Measurements from ENCODE around the gene APBB2.
"Not testable (repeated sequence)": the region's sequence is repeated elsewhere in the genome, so short reads cannot be mapped to it uniquely, and the experiment has no call there.

Gene APBB2

DNA sequence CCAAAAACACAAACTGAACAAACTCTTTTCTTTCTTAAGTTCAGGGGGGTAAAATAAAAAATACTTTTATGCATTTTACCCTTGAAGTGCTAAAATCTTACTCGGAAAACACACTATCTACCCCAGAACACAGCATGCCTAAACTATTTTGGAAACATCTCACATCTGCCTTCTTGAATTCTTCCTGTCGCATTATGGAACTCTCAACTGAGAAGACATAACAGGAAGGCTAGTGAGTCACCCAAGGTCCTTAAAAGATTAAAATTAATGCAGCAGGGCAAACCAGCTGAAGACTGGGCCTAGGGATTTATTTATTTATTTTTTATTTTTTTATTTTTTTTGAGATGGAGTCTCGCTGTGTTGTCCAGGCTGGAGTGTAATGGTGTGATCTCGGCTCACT is 208.2 kb downstream of the APBB2 start:
- no peak for DNase-seq

DNA sequence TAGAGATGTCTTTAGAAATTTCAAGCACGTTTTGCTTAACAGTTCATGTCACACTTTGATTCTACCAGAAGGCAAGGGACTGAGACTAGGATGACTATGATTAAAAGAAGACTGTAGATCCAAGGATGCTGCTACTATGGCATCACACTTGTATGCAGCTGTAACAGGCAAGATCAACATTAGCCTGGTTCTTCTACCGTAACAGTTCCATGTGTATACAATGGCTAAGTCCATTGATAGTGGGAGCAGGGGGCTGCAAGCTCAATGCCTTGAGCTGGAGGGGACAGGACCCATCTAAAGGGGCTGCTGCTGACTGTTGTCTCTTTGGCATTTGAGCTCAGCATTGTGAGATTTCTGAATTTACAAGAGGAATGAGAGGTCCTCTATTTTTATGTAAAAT is 212.0 kb downstream of the APBB2 start:
- DNase-seq, result no peak

DNA sequence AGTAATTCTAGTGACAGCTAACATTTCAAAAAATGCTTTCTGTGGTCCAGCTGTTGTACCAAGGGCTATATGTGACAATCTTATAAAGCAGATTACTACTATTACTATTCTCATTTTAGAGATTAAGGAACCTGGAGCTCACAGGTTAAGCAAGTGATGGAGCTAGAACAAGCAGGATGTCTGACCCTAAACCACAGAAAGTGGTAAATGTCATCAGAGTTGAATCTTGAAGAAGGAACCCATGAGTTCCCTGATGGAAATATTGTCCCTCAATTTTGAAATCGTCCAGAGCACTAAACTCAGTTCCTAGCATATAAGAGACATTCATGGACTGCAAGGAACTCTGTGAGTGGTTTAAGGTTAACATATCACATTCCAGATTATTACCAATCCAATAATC is 214.0 kb downstream of the APBB2 start:
- DNase-seq, result no peak

DNA sequence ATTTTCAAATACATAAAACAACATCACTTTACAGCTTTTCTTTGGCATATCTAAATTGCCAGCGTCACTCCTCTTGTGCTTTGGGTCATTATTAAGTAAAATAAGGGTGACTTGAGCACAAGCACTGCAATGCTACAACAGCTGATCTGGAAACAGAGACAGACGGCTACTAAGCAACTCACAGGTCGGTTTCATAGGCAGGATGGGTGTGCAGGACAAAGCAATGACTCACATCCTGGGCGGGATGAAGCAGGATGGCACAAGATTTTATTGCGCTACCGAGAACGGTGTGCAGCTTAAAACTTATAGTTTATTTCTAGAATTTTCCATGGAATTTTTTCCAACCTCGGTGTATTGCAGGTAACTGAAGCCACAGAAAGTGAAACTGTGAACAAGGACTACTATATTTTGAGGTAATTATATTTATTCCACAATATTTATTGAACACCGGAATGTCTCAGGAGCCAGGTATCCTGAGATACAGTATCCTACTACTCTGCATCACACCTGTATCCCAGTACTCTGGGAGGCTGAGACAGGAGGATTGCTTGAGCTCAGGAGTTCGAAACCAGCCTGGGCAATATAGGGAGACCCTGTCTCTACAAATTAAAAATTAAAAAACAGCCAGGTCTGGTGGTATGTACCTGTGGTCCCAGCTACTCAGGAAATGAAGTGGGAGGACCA is 215.5 kb downstream of the APBB2 start:
- DNase-seq, result no peak

DNA sequence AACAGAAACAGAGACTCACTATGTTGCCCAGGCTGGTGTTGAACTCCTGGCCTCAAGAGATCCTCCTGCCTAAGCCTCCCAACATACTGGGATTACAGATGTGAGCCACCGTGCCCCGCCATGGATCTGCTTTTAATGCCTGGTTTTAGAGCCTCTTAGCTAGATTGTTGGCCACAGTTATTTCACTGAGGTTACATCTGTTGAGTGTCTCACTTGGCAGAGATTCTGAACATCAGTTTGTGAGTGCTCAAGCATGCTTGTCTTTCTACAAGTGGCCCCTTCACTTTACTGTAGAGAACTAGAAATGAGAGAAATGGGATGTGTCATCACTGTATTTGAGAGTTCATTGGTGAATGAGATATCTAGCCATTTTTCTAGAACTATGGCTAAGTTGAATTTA is 218.5 kb downstream of the APBB2 start:
- DNase-seq, result no peak

DNA sequence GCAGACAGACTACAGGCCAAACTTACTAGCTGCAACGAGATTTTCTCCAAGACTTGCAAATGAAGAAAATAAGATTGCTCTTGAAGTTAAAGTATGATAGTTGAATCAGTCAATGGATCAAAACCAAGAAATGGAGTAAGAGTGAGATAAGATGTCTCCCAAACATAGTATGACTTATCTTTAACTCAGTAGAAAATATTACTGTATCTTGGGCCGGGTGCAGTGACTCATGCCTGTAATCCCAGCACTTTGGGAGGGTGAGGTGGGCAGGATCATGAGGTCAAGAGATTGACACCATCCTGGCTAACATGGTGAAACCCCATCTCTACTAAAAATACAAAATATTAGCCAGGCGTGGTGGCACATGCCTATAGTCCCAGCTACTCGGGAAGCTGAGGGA is 220.0 kb downstream of the APBB2 start:
- not testable (repeated sequence) for DNase-seq

DNA sequence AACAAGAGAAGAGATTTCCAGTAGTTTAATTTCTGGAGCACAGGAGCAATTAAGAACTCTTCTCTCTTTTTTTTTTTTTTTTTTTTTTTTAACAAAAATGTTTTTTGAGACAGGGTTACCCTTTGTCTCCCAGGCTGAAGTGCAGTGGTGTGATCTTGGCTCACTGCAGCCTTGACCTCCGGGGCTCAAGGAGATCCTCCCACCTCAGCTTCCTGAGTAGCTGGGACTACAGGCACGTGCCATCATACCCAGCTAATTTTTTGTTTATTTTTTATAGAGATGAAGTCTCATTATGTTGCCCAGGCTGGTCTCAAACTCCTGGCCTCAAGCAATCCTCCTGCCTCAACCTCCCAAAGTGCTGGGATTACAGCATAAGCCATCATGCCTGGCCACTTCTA is 221.0 kb downstream of the APBB2 start:
- DNase-seq, result not testable (repeated sequence)

DNA sequence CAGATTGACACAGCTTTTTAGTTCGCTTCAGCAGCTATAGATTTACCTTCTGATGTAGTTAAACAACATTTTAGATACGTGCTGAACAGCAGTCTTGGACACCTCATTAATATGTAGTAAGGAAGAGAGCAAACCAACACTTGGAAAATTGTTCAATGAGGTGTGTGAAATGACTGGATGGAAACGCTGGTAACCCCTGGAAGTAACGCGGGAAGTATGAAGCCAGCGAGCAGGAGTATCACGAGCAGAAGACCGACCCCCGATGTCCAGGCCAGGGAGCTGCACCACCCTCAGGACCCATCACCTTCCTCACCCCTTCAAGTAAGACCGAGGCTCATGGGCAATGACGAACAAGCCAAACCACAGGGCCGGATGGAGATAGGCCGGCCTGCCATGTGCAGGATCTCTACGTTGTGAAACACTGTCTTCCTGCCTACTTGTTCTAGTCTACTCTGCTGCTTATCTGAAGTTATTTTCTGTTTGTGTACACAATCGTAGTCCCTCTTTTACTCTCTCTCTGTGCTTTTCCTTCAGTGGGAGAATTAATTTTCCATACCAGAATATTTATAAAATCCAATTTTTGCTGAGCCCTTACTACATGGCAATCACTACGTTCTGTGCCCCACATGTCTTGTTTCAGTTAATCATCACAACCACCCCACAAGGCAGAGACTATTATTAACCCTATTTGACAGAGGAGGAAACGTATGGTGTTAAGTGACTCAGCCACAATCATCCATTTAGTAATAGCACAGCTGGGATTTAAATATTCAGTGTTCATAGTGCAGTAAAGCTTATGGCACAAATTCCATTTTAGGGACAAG is 221.7 kb downstream of the APBB2 start:
- DNase-seq, result no peak

DNA sequence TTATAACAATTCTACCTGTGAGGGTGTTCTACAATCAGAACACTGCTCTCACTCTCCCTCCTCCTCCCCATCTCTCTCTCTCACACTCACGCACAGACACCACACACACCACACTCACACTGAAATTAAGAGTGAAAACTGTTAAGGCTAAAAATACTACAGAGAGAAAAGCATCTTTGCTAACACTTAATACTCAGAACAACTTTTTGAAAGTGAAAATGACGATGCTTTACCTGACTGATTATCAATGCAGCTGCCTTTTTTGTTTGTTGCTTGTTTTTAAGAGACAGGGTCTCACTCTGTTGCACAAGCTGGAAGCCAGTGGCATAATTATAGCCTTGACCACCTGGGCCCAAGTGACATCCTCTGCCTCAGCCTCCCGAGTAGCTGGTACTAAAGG is 222.4 kb downstream of the APBB2 start:
- no peak for DNase-seq

DNA sequence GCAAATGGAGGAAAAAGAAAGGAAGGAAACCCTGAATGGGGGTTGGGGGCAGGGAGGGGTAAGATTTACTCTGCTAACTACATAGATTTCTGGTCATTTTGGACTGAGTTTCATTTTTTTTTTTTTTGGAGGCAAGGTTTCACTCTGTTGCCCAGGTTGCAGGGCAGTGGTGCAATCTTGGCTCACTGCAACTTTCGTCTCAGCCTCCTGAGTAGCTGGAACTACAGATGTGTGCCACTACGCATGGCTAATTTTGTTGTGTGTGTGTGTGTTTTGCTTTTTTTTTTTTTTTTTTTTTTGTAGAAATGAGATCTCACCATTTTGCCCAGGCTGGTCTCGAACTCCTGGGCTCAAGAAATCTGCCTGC is 223.5 kb downstream of the APBB2 start:
- no peak for DNase-seq

DNA sequence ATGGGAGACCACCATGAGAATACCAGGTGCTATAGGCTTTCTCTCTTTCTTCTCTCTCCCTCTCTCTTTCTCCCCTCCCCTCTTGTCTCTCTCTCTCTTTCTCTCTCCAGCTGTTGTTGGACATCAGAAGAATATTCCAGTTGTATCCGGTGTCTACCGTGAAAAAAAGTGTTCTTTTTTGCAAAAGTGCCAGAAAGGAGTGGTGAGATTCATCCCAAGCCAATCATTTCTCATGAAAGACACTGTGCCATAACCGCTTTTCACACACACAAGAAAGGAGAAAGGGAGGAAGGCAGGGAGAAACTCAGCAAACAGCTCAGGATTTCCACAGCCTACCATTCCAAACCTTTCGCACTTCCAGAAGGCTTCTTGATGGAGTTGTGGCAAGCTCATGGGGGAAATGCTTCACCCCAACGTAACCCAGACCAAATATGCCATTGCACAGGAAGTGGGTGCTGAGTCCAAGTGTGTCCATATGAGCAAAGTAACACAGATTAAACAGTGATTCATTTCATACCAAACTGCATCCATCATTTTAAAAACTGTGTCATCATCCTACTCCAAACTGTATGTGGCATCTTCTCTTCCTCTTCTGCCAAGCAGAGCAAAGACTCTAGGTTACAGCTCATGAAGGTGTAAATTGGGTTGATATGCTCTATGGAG is 224.0 kb downstream of the APBB2 start:
- no peak for DNase-seq

DNA sequence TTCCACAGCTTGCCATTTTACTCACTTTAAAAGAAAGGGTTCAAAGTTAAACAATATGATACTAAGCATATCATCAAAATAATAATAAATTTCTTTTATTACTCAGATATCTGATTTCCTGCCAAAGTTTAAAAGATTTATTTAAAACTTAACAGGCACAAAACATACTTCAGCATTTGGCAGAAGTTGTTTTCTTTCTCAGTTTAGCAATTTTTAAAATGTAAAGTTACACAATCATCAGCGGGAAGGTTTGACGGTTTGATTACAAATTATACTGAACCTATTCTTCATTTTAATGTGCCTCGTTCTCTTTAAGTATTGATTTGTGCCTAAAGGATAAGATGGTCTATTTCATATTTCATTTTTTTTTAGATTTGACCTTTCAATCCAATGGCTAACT is 227.2 kb downstream of the APBB2 start:
- DNase-seq, result no peak

DNA sequence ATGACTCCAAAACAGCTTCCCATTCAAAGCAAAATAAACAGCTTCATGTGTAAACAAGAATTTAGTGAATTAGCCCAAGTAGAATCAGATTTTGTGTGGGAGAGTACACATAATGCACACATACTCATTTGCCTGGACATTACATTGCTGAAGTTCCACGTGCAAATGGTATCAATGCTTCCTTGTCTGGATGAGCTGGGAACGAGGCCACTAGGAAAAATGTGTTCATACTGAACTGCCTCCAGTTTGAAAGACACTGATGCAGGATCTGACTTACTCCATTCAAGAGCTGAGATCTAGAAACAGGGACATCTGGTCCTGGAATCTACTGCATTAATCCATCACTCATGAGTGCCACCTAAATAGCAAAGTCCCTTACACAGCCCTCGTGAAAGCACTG is 228.0 kb downstream of the APBB2 start:
- no peak for DNase-seq

DNA sequence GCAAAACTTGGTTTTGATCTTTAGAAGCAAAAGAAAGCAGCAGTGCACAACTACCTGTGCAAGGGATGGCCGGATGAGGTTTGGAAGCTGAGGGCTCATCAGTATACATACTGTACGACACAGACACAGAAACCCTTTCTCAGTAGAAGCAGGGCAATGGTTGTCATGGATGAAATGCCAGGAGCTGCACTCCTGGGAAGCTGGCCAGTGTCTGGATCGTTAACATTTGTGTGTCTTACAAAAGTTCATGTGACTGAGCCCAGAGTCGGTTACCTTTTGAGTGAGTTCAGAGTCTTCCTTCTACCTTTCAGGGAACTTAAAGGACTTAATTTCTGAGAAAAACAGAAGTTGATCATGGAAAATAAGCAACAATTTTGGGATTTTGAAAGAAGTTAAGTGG is 230.3 kb downstream of the APBB2 start:
- DNase-seq, result no peak

DNA sequence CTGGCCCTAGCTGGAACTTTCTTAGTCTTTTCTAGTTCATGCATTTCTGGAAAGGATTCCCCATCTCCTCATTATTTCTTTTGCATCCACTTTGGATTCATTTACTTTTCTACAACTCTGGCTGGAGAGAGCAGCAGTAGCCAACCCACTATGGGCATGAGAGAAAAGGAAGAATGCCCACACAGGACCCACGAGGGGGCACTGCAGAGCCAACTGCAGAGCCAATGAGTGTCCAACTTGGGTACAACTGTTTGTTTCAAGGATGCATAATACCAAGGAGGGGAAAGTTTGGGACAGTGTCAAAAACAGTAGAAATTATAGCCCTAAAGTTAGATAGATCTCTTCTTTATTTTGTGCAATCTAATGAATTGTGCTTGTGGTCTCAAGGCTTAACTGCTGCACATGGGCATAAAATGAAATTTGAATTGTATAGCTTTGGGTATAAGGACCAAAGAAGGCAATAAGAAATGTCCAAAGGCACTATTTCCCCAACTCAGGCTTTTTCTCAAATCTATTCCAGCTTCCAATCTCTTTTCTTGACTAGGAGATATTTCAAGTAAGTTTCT is 233.9 kb downstream of the APBB2 start:
- no peak for DNase-seq

DNA sequence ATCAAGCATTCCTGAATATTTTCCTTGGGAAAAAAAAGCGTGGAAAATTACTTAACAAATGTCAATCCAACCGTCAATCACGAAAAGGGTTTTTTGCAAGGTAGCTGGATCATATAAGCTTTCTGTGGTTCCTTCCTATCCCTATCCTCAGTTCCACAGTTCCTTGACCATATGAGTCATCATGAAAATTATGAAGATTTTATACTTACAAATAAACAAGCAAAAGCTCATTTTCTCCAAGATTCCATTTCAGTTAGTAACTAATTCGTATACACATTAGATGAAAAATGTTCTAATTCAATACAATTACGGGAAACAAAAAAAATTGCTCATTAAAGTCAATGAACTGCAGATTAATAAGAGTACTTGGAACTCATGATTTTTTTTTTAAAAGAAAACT is 235.8 kb downstream of the APBB2 start:
- no peak for DNase-seq

DNA sequence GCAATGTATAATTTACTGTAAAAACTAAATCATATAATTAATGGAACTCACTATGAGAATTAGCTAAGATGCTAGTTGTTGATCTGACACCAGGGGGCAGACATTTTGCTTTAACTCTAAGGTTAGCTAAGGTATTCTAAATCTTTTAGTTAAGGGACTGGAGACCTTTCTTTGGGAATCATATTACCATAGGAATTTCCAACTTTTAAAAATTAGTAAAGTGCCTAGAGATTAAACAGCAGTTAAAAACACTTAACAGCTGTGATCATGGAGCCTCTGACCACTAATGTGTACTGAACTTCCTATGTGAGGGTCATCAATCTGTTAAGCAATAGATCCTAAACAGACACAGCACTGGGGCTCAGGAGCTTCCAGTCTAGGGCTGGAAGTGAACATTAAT is 238.0 kb downstream of the APBB2 start:
- no peak for DNase-seq

DNA sequence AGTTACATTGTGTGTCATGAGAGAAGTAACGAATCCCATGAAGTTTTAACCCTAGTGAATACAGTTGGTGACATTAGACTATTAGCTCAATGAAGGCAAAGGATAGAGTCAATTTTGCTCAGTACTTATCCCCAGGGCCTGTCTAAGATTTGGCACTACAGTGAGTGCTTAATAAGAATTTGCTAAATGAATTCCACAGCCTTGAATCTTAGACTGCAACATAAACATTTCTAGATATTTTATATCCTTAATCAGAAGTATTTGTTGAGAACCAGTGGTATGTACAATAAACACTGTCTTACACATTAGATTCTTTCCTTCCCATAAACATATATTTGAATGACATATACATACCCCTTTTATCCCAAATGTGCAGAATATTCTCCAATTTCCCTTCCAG is 241.6 kb downstream of the APBB2 start:
- no peak for DNase-seq

DNA sequence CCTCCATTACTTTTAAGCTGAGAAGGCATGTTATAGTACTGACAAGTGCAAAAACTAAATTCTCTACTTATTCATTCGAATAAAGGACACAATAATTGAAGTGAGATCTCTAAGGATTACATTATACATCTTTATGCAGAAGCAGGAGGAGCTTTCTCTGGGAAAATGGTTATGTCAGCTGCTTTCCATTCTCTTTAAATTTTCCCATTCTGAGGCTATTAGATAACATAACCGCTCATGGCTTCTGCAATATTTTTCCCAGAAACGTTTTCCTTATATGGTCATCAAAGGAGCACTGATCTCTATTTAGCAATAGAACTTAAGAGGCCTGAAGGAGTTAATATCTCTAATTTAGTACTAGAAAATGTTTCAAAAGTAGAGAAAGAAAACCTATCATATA is 243.0 kb downstream of the APBB2 start:
- DNase-seq, result no peak

DNA sequence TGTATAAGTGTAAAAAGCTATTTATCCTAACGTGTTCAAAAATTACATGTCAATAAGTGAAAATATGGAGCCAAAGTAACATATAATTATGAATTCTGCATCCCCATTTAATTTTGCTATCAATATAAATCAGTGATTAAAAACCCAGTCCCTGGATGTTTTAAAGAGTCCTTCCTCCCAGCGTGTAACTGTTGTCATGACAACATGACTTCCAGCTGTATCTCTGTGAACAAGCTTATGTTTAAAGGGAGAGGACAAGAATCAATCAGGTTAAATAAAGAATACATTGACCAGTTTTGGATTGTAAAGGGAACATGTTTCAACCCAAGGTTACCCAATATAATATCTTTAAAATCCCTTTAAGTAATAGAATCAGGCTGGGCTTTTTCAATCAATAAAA is 244.8 kb downstream of the APBB2 start:
- DNase-seq, result no peak

DNA sequence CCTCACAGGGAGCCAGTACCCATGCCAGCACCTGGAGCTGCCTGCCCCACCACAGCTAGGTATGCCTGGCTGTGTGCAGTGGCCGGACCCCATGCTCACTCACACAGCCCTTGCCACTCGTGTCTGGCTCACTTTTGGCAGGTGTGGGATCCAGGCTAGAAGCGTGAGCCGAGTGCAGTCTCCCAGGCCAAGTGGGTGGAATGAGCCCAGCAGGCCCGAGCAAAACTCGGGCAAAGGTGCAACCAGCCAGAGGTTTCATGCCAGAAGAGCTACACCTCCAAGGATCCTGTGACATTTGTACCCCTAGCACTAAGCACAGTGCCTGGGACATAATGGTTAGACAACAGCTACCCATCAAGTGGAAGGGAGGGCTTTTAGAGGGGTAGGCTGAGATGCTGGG is 246.8 kb downstream of the APBB2 start:
- DNase-seq, result no peak

DNA sequence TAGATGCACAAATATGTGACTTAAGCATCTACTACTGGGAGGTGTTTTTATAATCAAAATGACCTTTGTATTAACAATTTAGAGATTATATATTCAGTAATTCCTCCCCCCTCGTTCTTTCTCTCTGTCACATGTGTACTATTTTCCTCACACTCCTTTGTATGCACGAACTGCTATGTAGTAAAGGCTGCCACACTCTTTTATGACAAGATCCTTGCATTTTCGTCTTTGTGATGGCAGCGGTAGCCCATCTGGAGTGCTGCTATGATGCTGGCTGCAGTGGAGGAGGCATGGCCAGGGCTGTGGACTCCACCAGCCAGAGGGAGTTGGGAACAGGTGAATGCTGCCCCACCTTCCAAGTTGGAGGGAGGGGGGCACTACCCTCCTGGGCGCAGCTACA is 248.3 kb downstream of the APBB2 start:
- no peak for DNase-seq

DNA sequence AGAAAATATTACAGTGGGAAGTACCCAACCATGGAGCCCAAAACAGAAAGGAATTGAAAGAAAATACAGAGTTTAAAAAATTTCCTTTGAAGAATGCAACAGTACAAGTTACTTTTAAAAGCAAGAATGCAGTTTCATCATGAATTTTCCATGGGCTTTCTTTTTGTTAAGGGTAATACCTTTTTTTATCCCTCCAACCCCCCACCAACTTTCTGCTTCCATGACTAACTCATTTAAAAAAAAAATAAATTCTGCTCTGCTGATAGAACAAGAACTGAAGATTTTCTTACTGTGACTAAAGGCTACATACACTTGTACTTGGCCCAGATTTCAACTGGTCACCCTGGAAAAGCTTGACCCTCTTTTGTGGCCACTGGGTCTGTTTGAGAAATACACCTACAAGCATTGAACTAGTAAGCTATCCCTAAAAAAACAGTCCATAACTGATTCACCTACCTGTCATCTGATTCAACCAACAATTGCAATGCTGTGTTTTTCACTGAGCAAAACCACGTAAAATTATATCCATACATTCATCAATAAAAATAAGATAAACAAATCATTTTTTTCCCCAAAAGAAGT is 250.4 kb downstream of the APBB2 start:
- no peak for DNase-seq
